ENCODE data around the gene KCNJ14.
"Not testable (repeated sequence)": the region's sequence is repeated elsewhere in the genome, so short reads cannot be mapped to it uniquely, and the experiment has no call there.

The KCNJ14 gene

DNA sequence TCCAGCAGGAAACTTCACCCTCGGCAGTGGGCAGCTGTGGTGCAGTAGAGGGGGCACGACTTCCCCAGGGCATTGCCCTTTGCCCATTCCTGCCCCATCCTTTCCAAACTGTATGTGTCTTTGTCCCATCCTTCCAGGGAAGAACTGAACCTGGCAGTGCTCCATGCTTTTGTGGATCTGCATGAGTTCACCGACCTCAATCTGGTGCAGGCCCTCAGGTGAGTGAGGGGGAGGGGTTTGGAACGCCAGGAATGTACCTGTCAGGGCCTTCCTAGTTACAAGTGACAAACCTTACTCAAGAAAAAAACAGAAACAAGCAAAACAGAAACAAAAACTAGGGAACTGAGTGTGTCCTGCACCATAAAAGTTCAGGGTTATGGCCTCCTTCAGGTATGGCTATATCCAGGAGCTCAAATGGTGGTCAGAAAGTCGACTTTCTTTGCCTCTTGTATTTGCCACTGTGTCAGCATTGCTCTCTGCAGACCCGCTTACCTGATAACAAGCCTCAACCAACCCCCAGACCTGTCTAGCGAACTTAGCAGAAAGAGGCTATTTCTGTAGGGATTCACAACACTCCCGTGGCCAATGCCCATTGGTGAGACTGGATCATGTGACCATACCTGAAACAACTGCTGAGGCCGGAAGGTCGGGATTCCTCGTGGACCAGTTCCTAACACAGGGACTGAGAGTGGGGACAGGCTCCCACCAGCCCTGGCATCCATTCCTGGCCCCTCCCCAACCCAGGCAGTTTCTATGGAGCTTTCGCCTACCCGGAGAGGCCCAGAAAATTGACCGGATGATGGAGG lies 18.0 kb downstream of the KCNJ14 start:
- DNase-seq = no peak

DNA sequence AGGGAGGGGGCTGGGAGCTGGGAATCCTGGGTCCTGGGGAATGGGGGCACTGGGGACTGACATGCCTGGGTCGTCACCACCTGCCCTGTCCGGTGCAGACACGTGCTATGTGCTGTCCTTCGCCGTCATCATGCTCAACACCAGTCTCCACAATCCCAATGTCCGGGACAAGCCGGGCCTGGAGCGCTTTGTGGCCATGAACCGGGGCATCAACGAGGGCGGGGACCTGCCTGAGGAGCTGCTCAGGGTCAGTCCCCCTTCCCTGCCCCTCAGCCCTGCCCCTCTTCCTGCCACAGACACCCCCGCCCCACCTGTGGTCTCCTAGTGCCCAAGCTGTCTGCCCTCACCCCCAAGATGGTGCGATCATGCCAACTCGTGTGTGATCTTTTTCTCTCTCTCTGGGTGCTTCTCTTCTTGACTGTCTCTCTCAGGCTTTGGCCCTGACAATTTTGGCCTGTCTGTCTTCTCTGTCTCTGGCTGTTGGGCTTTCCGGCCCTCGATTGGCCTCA lies 18.8 kb downstream of the KCNJ14 start:
- no peak for DNase-seq

DNA sequence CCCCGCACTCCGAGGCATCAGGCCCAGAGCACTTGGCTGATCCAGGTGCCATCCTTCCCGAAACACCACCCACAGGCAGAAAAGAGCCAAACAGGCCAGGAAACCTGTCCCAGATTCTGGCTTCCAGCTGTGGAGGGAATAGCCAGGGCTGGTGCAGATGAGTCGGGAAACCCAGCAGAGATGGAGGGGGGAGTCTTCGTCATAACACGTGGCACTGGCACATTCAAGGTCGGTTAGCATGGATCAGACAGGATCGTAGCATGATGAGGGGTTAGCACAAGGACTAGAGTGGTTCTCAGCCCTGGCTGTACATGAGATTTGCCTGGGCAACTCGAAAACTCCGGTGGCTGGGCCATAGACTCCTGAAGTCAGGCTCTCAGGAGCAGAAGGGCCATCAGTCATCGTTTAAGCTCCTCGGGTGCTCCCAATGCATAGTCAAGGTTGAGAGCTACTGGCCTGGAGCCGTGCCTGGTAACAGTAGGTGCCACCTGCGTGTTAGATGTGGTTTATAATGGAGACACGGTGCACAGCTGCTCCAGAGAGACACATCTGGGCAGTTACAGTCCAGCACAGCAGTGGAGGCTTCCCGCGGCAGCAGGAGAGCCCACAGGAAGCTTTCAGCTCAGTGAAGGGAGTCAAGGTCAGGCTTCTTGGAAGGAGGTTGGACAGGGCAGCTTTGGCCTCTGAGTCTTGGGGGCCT lies 20.1 kb downstream of the KCNJ14 start:
- no peak for DNase-seq

DNA sequence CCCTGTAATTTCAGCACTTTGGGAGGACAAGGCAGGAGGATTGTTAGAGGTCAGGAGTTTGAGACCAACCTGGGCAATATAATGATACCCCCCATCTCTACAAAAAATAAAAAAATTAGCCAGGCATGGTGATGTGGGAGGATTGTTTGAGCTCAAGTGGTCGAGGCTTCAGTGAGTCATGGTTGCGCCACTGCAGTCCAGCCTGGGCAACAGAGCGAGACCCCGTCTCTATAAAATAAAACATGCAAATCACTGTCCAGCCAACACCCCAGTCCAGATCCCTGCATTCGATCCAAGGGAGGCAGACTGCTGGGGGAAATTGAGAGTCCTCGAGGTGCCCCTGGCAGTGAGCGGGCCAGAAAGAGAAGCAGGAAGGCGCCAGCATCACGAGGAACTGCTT lies 20.8 kb downstream of the KCNJ14 start:
- DNase-seq = no peak

DNA sequence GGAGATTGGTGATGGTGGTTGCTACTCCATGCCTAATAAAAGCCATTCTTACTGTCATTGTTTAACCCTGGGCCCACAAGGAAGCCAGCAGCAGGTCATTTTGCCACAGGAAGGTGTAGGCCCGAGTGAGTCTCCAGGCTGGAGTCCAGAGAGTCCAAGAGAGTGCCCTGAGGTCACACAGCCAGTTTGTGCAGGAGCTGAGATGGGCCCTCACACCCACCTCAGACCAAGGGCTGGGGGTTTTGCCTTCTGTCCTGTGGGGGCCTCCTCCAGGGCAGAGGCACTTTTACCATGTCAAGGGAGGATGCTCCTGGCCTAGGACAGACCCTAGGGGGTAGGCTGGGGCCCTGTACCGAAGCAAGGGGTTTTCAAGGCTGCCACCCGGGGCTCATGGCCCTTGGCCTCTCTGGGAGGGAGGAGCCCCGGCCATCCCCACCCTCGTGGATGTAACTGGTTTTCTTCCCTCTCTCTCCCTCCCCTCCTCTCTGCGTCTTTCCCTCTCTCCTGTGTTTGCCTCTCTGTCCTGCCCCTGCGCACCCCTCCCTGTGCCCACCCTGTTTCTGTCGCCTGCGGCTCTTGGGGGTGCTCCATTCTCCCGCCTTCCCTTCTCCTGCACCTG lies 21.8 kb downstream of the KCNJ14 start:
- DNase-seq = no peak

- DNase-seq = no peak
Measured at GRCh38 chr19:48477698-48478338, 22.4 kb downstream of the KCNJ14 start.

- no peak for DNase-seq
Measured at GRCh38 chr19:48478339-48479256, 23.2 kb downstream of the KCNJ14 start.

DNA sequence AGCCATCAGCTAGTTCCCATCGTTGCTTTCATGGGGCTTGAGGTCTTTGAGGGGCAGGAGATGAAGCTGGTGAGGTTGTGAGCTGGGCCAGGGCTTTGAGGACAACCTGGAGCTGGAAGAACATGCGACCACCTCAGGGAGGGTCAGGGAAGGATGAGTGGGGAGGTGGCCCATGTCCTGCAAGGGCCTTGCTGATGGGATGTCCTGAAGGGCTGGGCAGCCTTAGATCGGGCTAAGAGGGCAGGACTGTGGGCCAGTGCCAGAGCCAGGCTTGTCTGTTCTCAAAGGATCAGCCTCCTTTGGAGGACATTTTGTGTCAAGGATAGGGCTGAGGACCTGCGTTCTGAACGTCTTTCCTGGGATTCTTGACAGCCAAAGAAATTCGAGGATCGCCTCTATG lies 24.3 kb downstream of the KCNJ14 start:
- DNase-seq = no peak

- no peak for DNase-seq
Measured at GRCh38 chr19:48480183-48480557, 24.8 kb downstream of the KCNJ14 start.

GRCh38 chr19:48480558-48481500 lies 25.5 kb downstream of the KCNJ14 start:
- DNase-seq = no peak

GRCh38 chr19:48481846-48482639 lies 26.7 kb downstream of the KCNJ14 start:
- DNase-seq = no peak

DNA sequence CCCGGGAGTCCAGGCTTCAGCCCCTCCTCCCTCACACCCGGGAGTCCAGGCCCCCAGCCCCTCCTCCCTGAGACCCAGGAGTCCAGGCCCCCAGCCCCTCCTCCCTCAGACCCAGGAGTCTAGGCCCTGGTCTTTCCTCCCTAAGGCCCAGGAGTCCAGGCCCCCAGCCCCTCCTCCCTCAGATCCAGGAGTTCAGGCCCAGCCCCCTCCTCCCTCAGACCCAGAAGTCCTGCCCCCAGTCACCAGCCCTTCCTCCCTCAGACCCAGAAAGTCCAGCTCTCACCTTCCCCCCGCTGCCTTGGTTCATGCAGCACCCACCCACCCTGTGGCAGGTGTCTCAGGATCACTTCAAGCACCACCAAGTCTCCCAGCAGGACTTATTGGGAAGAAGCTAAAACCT lies 27.9 kb downstream of the KCNJ14 start:
- DNase-seq = no peak

DNA sequence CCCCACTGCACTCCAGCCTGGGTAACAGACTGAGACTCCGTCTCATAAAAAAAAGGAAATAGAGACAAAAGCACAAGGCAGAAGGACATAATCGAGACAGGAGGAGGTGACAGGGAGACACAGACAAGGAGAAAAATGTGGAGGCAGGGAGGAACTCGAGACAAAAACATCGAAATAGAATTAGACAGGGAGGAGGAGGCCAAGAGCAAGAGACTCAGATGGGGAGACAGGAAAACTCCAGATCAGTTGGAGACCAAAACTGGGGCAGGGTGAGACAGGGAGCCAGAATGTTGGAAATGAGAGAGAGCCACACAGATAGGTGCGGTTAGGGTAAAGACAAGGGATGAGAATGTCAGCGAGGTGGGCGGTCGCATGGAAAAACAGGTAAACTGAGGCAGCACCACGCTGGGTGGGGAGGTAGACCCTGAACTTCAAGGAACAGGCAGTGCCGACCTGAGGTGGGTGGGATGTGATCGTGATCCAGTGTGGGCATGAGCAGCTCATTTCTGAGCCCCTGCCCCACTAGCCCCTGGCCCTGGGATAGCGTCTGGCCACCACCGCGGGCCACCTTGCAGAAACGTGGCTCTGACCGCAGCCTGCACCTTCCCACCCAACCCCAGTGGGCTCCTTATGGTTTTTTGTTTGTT lies 29.0 kb downstream of the KCNJ14 start:
- DNase-seq = no peak

DNA sequence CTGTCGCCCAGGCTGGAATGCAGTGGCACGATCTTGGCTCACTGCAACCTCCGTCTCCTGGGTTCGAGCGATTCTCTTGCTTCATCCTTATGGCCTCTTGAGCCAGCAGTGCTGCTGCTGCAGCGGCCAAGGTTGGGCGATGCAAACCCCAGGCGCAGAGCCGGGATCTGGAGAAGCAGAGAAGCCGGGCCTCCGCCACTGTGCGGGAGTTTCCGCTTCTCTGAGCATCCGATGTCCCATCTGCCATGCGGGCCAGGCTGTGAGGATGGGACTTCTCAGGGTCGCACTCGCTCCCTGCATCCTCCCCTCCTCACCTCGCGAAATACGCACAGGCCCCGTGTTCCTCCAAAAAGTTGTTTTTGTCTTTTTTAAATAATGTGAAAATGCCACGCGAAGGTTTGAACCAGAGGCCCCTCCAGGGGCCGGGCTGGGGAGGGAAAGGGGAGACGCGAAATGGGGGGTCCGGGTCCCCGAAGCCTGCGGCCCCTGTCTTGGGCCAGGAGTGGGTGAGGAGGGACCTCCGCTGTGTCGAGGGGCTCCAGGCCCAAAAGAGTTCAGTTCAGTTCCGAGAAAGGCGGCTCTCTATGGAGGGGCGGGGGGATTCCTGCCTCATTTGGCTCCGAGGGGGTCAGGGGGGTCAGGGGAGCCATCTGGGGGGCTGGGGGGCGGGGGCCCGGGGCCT lies 29.7 kb downstream of the KCNJ14 start:
- no peak for DNase-seq

DNA sequence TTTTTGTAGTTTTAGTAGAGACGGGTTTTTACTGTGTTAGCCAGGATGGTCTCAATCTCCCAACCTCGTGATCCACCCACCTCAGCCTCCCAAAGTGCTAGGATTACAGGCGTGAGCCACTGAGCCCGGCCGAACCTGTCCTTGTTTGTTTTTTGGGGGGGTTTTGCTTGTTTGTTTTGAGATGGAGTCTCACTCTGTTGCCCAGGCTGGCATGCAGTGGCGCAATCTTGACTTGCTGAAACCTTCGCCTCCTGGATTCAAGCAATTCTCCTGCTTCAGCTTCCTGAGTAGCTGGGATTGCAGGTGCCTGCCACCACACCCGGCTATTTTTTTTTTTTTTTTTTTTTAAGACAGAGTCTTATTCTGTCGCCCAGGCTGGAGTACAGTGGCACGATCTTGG lies 31.3 kb downstream of the KCNJ14 start:
- not testable (repeated sequence) for DNase-seq

DNA sequence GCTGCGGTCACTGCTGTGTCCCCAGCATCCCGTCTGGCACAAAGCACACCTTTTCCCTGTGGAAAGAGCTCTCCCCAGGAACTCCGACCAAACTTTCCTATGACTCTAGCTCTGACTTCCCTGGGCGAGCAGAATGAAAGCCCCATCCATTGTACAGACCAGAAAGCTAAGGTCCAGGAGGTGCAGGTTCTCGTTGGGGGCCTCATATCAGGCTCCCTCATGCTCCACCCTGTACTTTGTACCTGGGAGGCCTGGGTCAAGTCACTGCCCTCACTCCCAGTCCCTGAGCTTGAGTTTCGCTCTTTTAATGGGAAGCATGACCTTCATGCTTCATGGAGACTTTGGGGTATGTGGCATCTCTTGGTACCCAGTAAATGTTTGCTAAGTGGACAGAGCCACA lies 32.2 kb downstream of the KCNJ14 start:
- DNase-seq = no peak

- DNase-seq = no peak
Measured at GRCh38 chr19:48487948-48488347, 32.6 kb downstream of the KCNJ14 start.

DNA sequence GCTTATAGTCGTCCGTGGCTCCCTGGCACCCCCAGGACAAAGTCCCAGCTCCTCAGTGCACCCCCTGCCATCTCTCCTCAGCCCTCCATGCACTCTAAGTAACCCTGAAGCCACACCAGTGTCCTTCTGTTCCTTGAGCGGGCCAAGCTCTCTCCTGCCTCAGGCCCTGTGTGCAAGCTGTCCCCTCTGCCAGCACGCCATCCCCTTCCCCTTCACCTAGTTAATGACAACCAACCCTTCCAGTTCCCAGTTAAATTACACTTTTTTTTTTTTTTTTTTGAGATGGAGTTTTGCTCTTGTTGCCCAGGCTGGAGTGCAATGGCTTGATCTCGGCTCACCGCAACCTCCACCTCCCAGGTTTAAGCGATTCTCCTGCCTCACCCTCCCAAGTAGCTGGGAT lies 33.1 kb downstream of the KCNJ14 start:
- DNase-seq = not testable (repeated sequence)

DNA sequence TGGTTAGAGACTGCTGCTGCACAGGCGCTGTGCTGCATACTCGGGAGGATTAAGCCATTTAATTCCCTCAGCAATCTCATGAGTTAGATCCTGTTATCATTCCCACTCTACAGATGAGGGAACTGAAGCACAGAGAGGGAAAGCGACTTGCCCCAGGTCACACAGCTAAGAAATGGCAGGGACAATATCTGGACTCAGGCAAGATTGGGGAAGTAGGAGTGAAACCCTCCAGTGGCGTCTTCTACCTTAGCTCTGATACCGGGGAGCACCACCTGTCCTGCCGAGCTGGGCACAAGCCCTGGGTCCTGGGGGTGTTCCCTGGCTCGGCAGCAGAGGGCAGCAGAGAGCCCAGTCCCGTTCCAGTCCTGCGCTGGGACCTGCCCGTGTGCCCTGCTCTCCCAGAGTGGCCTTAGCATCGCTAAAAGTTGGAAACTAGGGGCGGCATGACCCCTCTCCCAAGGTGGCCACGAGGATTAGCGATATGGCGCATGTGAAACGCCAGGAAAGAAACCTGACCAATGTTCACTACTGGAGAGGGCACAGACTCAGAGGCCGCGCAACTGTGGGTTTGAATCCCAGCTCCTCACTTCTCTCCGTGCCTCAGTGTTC lies 34.3 kb downstream of the KCNJ14 start:
- DNase-seq = no peak
